TTC549 (cell line): ENCODE measurements around the gene ERFL.
"Not testable (repeated sequence)": the region's sequence is repeated elsewhere in the genome, so short reads cannot be mapped to it uniquely, and the experiment has no call there.

Source experiments
- FAIRE-seq: peaks from 2 replicates; lab custom pipeline; 2012; peaks lifted over from hg19 to GRCh38; lab: Jason Lieb, UNC

Gene ERFL

GRCh38 chr19:41941410-41942202, 13.4 kb upstream of the ERFL start:
- no peak for FAIRE-seq

GRCh38 chr19:41940731-41941409, 12.6 kb upstream of the ERFL start:
- no peak for FAIRE-seq

- no peak for FAIRE-seq
Measured at GRCh38 chr19:41939861-41940730, 11.8 kb upstream of the ERFL start.

- FAIRE-seq = not testable (repeated sequence)
Measured at GRCh38 chr19:41939209-41939608, 11.0 kb upstream of the ERFL start.

GRCh38 chr19:41937525-41938468, 9.5 kb upstream of the ERFL start:
- no peak for FAIRE-seq

- no peak for FAIRE-seq
Measured at GRCh38 chr19:41936961-41937360, 8.7 kb upstream of the ERFL start.

GRCh38 chr19:41936416-41936850, 8.2 kb upstream of the ERFL start:
- FAIRE-seq = no peak

GRCh38 chr19:41935760-41936415, 7.6 kb upstream of the ERFL start:
- no peak for FAIRE-seq

GRCh38 chr19:41934849-41935374, 6.7 kb upstream of the ERFL start:
- no peak for FAIRE-seq

GRCh38 chr19:41933693-41934426, 5.6 kb upstream of the ERFL start:
- FAIRE-seq = no peak

GRCh38 chr19:41932720-41933332, 4.6 kb upstream of the ERFL start:
- FAIRE-seq = no peak

- no peak for FAIRE-seq
Measured at GRCh38 chr19:41932259-41932719, 4.0 kb upstream of the ERFL start.

- FAIRE-seq = no peak
Measured at GRCh38 chr19:41930926-41931592, 2.8 kb upstream of the ERFL start.

- FAIRE-seq = no peak
Measured at GRCh38 chr19:41930322-41930722, 2.1 kb upstream of the ERFL start.

- no peak for FAIRE-seq
Measured at GRCh38 chr19:41929536-41930071, 1.4 kb upstream of the ERFL start.

GRCh38 chr19:41928754-41929535, 696 bp upstream of the ERFL start:
- FAIRE-seq = no peak

GRCh38 chr19:41927497-41928192, 604 bp downstream of the ERFL start:
- no peak for FAIRE-seq
